Measurements from ENCODE around the gene DISC1.
A peak's percentile ranks its signal among the peaks of the same experiment; 100 is the strongest.

The DISC1 gene

DNA sequence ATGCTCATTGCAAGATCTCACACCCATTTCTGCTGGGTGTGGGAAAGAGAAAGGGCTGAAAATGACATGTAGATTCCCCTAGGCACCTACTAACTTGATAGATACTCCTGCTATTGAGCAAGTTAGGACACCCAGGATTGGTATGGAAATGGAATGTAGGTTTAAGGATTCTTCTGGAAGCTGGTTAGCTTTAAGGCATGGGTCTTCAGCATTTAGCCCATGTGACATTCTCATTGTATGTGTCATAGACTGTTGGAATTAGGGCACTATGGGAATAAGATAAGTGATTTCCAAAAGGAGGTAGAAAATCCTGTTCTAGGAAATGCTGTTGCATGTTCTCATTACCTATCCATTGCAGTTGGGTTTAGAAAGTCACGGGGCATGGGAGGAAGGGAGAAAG, 76.2 kb downstream of the DISC1 start:
- Mint-ChIP-seq H3K4me1 (peaks cover 9% of the 10 kb centered on the region), H3K27me3 (no peaks in the 10 kb centered on the region), H3K4me3 (no peak overlapping the region), H3K36me3 (ENCODE audit: low read depth) (peaks cover 15% of the 10 kb centered on the region), H3K9me3 (no peaks in the 10 kb centered on the region), H3K27ac (no peak overlapping the region)
- ATAC-seq (no peak), DNase-seq (no peak)

DNA sequence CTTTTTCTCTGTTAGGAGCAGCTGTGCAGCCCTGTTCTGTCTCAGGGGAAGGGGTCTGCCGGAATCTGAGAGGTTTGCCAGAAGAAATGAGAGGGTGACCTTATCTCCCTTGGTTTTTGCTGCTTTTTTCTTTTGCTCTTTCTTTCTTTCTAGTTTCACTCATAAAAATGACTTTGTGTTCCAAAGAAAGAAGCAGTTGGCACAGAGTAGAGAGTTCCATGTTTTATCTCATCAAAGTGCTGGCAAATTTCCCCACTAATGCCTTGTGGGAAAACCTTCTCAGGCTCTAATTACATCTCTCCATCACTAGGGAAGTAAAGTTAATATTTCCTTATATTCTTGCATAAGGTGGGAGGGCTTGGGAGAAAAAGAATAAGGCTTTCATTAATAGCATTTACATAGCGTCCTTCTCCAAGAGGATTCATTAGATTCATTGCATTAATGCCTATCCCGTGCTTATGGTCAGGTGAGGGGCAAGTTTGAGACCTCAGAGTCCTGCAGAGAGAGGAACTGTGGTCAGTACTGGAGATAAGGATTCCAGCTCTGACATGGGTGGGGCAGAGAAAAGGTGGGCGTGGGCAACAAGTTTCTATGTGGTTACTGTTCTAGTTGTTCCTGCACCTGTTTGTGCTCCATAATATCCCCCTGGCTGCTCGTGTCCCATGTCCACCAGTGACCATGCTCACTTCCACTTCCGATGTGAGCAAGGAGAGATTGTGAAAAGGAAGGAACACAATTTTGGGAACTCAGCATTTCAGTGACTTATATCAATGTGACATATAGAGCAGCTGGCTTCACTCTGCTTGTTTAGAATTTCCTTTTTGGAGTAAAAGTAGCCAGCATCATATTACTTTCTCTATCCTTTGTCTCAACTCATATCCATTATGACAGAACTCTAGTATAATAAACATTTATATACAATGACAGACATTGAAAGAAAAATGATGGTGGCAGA, 79.5 kb downstream of the DISC1 start:
- Mint-ChIP-seq H3K36me3 (ENCODE audit: low read depth) (peaks cover 9% of the 10 kb centered on the region), H3K4me3 (no peak overlapping the region), H3K27ac (no peak overlapping the region), H3K27me3 (no peaks in the 10 kb centered on the region), H3K9me3 (no peaks in the 10 kb centered on the region), H3K4me1 (no peaks in the 10 kb centered on the region)
- ATAC-seq (no peak), DNase-seq (no peak)

DNA sequence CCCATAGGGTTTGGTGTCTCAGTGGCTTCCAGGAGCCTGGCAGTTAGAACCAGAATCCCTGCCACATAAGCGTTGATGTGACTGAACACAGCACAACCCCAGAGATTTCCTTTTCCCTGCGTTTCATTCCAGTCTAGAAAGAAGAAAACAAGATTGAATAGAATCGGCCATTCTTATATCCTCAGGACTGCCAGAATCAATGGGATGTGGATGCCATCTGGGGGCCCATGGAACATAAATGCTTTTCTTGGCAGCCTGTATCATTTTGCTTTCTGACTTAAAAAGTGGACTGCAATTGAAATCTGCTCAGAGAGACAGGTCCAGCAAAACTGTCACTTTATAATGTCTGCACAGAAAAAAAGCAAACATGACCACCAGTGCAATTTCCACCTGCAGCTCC, 80.3 kb downstream of the DISC1 start:
- Mint-ChIP-seq H3K36me3 (ENCODE audit: low read depth) (peaks cover 10% of the 10 kb centered on the region), H3K4me1 (no peaks in the 10 kb centered on the region), H3K9me3 (no peaks in the 10 kb centered on the region), H3K27me3 (no peaks in the 10 kb centered on the region), H3K27ac (no peak overlapping the region), H3K4me3 (no peak overlapping the region)
- no peak for ATAC-seq
- DNase-seq, result no peak

DNA sequence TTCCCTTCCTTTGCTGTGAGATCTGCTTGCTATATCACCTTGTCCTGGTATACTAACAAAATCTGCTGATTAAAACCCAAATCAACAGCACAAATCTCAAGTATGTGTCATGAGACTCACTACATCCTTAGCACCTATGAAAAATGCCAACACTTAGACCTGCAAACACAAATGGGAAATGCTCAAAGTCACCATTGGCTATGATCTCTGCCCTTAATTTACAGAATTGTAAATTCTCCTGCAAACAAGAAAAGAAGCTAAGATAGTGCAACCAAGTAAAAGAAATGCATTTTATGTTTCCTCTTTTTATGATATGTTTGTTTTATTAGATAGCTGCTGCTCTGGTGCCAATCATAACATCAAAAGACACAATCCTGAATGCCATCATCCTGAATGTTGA, 80.8 kb downstream of the DISC1 start:
- ATAC-seq (no peak), DNase-seq (no peak)
- Mint-ChIP-seq H3K9me3 (no peaks in the 10 kb centered on the region), H3K4me3 (no peak overlapping the region), H3K4me1 (no peaks in the 10 kb centered on the region), H3K27ac (no peak overlapping the region), H3K36me3 (ENCODE audit: low read depth) (peaks cover 7% of the 10 kb centered on the region), H3K27me3 (no peaks in the 10 kb centered on the region)

DNA sequence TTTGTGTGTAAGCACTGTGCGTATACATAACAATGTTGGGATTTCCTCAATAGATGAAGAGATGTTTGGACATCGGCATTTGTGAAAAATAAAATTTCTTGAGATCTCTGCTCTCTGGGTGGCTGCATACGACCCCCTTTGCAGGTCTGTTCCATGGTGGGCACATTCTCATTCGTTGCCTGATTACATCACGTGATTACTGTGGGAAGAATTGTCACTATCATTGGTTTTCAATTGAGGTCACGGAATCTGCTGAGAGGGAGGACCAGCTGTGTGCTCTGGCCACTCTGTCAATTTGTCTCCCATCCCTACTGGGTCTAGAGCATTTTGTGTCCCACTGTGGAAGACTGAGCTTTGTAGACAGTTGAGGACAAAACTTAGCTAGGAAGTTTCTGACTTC, 81.8 kb downstream of the DISC1 start:
- DNase-seq, result no peak

DNA sequence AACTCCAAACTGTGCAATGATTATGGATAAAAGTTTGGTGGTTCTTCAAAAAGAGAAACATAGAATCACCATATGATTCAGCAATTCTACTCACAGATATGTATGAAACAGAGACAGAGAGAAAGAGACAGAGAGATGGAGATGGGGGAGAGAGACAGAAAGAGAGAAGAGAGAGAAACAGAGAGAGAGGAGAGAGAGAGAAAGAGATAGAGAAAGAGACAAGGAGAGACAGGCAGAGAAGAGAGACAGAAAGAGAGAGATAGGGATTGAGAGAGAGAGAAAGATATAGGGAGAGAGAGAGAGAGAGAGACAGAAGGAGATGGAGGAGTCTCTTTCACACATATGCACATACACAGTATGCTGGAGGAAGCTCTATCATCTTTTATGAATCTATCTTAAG, 87.8 kb downstream of the DISC1 start:
- peaks cover 7% of the 10 kb centered on the region for H3K36me3 Mint-ChIP-seq (ENCODE audit: low read depth)
- H3K9me3 Mint-ChIP-seq, result peaks cover 5% of the 10 kb centered on the region
- DNase-seq (no peak), ATAC-seq (no peak)
- no peaks in the 10 kb centered on the region for H3K27me3 Mint-ChIP-seq
- H3K4me3 Mint-ChIP-seq, result no peak overlapping the region
- H3K27ac Mint-ChIP-seq, result no peak overlapping the region
- no peaks in the 10 kb centered on the region for H3K4me1 Mint-ChIP-seq

More for the DNA sequence above, 81.8 kb downstream of the DISC1 start:
- Mint-ChIP-seq H3K27me3 (no peaks in the 10 kb centered on the region), H3K4me1 (no peaks in the 10 kb centered on the region), H3K36me3 (ENCODE audit: low read depth) (peaks cover 7% of the 10 kb centered on the region), H3K9me3 (peaks cover 5% of the 10 kb centered on the region), H3K4me3 (no peak overlapping the region), H3K27ac (no peak overlapping the region)
- ATAC-seq, result no peak

DNA sequence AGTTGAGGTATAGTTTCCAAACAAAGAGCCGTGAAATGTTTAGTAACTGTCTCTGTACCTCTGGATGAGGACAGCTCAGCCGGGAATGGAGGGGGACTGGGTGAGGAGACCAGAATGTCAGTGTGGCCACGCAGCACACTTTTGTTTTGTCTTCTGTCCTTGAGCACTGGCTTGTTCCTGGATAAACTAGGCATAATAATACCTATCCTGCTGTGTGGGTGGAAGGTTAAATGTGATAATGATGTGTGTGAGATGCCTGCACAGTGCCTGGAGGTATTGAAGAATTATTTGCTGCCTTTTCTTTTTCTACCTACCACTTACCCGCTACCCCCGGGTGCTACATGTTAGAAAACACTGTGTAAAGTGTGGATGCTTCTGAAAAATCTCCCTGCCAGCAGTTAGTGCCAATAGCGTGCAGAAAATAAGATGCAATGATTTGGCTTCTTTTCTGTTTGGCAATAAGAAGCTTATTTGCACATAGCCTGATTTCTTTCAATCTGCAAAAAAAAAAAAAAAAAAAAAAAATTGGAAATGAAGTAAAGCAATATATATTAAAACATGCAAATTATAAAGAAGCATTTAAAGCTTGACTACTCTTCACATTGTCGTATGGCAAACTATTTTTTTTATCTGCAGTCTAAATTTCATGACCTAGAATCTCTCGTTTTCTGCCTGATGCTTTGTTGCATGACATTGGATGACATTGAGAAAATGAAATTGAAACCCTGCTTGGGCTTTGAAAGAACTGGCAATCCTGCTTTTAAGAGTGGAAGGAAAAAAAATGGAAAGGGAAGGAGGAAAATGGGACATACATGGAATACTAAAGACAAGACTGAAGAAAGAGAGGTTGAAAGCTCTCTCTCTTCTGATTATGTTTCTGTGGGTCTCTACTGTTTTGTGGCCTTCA, 89.5 kb downstream of the DISC1 start:
- Mint-ChIP-seq H3K4me1 (peaks cover 8% of the 10 kb centered on the region), H3K36me3 (ENCODE audit: low read depth) (peaks cover 7% of the 10 kb centered on the region), H3K27me3 (no peaks in the 10 kb centered on the region), H3K9me3 (peaks cover 5% of the 10 kb centered on the region), H3K4me3 (no peak overlapping the region), H3K27ac (no peak overlapping the region)
- DNase-seq (no peak), ATAC-seq (no peak)

DNA sequence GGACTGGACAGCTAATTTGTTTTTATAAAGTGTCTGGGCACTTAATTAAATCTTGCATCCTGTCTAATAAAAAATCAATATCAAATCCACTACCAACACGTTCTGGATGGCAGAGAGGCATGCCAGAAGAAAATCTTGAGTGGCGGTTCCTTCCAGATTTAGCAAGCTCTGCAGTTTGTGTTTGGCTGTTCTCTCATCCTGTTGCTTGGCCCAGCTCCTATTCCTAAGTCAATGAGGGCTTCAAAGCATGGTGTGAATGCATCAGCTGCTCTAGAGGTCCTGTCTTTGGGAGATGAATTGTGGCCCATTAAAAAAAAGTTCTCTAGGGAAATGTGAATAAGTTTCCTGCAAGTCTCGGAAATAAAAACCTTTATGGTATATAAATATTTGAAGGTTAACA, 90.3 kb downstream of the DISC1 start:
- H3K27me3 Mint-ChIP-seq, result no peaks in the 10 kb centered on the region
- DNase-seq (no peak), ATAC-seq (no peak)
- H3K4me1 Mint-ChIP-seq, result peaks cover 8% of the 10 kb centered on the region
- peaks cover 5% of the 10 kb centered on the region for H3K9me3 Mint-ChIP-seq
- H3K36me3 Mint-ChIP-seq (ENCODE audit: low read depth), result peaks cover 4% of the 10 kb centered on the region
- no peak overlapping the region for H3K27ac Mint-ChIP-seq
- H3K4me3 Mint-ChIP-seq, result no peak overlapping the region

DNA sequence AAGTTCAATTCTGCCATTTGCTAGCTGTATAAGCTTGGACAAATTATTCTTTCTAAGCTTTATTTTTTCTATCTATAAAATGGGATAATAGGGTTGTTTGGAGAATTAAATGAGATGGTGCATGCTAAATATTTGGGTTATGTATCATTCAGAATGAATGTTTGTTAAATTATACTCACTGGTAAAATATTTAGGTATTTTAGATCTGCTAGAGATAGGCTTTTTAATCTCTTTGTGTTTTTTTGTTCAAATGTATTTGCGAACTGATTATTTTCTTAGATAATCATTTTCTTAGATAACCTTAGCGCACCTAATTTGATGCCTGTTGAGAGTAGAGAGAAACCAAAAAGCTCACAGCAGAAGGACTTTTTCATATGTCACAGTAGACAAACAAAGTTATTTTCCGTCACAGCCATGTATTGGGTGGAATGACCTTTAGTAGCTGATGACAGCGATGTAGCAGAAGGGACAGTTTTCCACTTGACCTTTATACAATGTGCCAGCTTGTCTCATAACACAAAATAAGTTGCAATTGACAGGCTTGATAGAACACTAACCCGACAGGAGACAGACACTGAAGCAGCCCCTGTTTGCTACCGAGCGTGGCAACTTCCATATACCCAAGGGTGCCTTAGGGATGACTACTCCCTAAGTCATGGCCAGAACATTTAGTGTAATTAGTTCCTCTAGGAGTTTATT, 93.0 kb downstream of the DISC1 start:
- H3K36me3 Mint-ChIP-seq (ENCODE audit: low read depth), result no peaks in the 10 kb centered on the region
- ATAC-seq (peak; percentile 66), DNase-seq (no peak)
- H3K9me3 Mint-ChIP-seq, result no peaks in the 10 kb centered on the region
- peak overlapping the region; percentile 13 for H3K27ac Mint-ChIP-seq
- H3K4me3 Mint-ChIP-seq, result no peak overlapping the region
- H3K4me1 Mint-ChIP-seq, result peaks cover 8% of the 10 kb centered on the region
- no peaks in the 10 kb centered on the region for H3K27me3 Mint-ChIP-seq

DNA sequence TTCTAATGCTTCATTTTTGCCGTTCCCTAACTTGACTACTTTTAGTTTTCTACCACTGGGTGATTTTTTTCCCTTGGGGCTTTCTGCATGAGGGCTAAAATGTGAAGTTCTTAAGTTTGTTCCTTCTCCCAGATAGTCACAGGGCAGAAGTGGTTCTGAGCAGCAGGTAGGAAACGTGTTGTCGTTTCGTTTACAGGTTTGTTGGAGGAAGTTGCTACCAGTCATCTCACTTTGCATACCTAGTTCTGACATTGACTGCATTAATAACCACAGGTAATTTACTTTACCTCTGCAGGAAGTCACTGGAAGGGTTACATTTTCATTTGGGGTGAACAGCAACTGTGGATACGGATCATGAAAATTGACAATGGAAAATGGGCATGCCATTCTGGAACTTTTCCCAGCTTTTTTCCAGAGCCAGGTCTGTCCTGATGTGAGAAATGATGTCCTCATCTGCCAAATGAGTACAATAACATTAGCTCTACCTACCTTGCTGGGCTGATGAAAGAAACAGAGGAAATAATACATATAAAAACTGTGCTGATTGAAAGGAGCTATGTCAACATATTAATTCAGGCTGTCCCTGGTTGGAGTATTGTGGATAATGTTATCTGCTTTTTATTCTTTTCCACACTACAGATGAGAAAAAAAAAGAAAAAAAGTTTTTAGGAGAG, 94.2 kb downstream of the DISC1 start:
- H3K27me3 Mint-ChIP-seq, result no peaks in the 10 kb centered on the region
- peaks cover 8% of the 10 kb centered on the region for H3K4me1 Mint-ChIP-seq
- H3K27ac Mint-ChIP-seq, result no peak overlapping the region
- no peaks in the 10 kb centered on the region for H3K9me3 Mint-ChIP-seq
- no peaks in the 10 kb centered on the region for H3K36me3 Mint-ChIP-seq (ENCODE audit: low read depth)
- DNase-seq (no peak), ATAC-seq (no peak)
- H3K4me3 Mint-ChIP-seq, result no peak overlapping the region

DNA sequence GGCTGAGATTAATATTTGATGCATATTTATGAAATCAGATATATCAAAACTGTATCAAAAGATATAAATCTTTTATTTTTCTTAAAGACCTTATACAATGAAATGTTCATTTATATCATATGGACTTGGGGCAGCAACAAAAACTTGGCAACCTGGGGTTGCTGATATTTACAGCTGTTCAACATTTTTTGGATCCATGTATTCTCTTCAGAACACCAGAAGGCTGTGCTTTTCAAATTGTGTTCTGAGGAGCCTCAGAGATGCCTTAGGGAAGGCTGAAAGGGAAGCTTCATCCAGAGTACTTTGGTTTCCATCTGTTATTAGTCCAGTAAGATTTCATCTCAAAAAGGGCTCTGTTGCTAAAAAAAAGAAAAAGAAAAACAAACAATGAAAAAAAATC, 94.8 kb downstream of the DISC1 start:
- Mint-ChIP-seq H3K9me3 (no peaks in the 10 kb centered on the region), H3K36me3 (ENCODE audit: low read depth) (no peaks in the 10 kb centered on the region), H3K4me1 (peaks cover 8% of the 10 kb centered on the region), H3K27ac (no peak overlapping the region), H3K27me3 (no peaks in the 10 kb centered on the region), H3K4me3 (no peak overlapping the region)
- no peak for DNase-seq
- ATAC-seq, result no peak

DNA sequence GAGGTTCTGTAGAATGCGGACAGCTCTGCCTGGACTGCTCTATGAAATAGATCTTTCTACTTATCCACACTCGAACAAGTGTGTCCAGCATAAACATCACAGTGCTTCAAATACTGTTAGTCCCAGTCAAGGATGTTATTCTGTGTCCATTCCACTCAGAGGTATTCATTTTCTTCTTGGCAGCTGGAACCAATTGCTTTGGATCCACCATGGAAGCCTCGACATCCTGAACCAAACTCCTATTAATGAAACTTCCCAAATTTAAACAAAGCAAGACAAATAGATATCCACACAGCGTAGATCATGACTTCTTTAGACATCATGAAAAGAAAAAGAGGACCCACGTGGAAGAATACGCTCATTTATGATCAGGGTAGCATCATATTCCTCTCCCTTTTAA, 95.8 kb downstream of the DISC1 start:
- DNase-seq (no peak), ATAC-seq (no peak)
- no peak overlapping the region for H3K27ac Mint-ChIP-seq
- no peaks in the 10 kb centered on the region for H3K36me3 Mint-ChIP-seq (ENCODE audit: low read depth)
- H3K4me3 Mint-ChIP-seq, result no peak overlapping the region
- H3K27me3 Mint-ChIP-seq, result no peaks in the 10 kb centered on the region
- H3K4me1 Mint-ChIP-seq, result peaks cover 8% of the 10 kb centered on the region
- H3K9me3 Mint-ChIP-seq, result no peaks in the 10 kb centered on the region

DNA sequence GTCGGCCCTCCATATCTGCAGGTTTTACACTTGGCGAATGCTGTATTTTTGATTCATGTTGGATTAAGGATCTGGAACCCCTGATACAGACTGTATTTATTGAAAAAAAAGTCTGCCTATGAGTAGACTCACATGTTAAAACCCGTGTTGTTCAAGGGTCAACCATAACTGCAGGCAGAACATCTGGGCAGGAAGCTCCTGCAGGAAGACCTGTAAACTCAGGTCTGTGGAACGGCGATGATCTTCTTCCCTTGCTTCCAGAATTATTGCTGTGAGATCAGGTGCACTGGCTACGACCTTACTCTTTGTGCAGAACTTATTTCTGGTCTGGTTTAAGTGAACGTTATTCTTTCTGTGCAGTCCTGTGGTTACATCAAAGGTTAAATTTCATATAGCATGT, 96.6 kb downstream of the DISC1 start:
- Mint-ChIP-seq H3K9me3 (no peaks in the 10 kb centered on the region), H3K4me3 (no peak overlapping the region), H3K36me3 (ENCODE audit: low read depth) (no peaks in the 10 kb centered on the region), H3K4me1 (peaks cover 8% of the 10 kb centered on the region), H3K27ac (no peak overlapping the region), H3K27me3 (no peaks in the 10 kb centered on the region)
- DNase-seq (no peak), ATAC-seq (no peak)

DNA sequence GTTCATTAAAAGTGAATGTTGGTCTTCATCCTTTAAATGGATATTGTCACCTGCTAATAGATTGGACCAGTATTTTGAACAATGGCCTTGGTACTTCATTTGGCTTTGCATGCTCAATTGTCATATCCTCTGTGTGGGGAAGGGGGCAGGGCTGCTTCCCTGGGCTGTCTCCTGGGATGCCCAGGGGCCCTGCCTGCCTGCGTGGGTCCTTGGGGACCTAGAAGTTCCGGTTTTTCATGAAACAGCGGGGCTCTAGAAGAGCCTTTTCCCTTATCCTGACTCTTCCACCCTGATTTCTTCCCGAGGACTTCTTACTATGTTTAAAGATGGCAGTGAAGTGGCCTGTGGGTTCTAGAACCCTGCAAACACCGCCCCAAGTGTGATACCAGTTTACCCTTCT, 97.5 kb downstream of the DISC1 start:
- DNase-seq, result no peak
- Mint-ChIP-seq H3K9me3 (no peaks in the 10 kb centered on the region), H3K4me1 (peaks cover 8% of the 10 kb centered on the region), H3K27ac (no peak overlapping the region), H3K36me3 (ENCODE audit: low read depth) (no peaks in the 10 kb centered on the region), H3K4me3 (no peak overlapping the region), H3K27me3 (no peaks in the 10 kb centered on the region)
- no peak for ATAC-seq

Measured in activated naive CD8-positive, alpha-beta T cell treated with anti-CD3 and anti-CD28 coated beads, Interleukin-2, amount 50 U/mL, for 24 hours (primary cell).